Body of pancreas (tissue), 4 donors: Measurements from ENCODE around the gene TSHZ2. TPM values are rescaled to one million over a fixed set of nuclear protein-coding genes. Genes with fewer than 3 reads are reported as not detected.

ENCODE experiments used
- ATAC-seq: fragments of 150-250 bp; one replicate; pipeline ENCODE4 v1.9.1; 2016
- DNase-seq, 4 donors: peaks; one replicate each; pipeline ENCODE4 v3.0.0-alpha.2; 2019
- H3K27ac ChIP-seq, 4 donors: fragments of 200-600 bp; sonication (generic); 1 replicate in 3 of 4; 2 replicates in 1 of 4; pipeline versions ENCODE4 v1.5.1 to v1.6.1; 2016 to 2019; ENCODE audit warnings: mild to moderate bottlenecking in 1 of 4, mixed read lengths in 1 of 4, moderate library complexity in 1 of 4
- H3K27me3 ChIP-seq, 2 donors: fragments of 200-600 bp; sonication (generic); one replicate each; pipeline ENCODE4 v1.6.0; 2016; ENCODE audit warnings: mild to moderate bottlenecking in 1 of 2
- H3K36me3 ChIP-seq, 2 donors: fragments of 200-600 bp; sonication (generic); replicated peaks in 1 of 2; 2 replicates each; pipeline ENCODE4 v1.5.1; 2016; ENCODE audit warnings: low read depth in 2 of 2; ENCODE audit not compliant: insufficient read depth in 1 of 2
- H3K4me1 ChIP-seq: fragments of 200-600 bp; sonication (generic); one replicate; pipeline ENCODE4 v1.6.0; 2016
- H3K4me3 ChIP-seq, 2 donors: fragments of 200-600 bp; sonication (generic); 1 replicate in 1 of 2; 2 replicates in 1 of 2; pipeline ENCODE4 v1.5.1; 2016 to 2019
- H3K9me3 ChIP-seq, 3 donors: fragments of 200-600 bp; sonication (generic); 1 replicate in 2 of 3; 2 replicates in 1 of 3; pipeline ENCODE4 v1.5.1; 2016
- CTCF ChIP-seq, 7 experiments: fragments of 450-650 bp in 4 of 7; fragments of 200-600 bp in 3 of 7; sonication (generic) in 3 of 7; IDR thresholded peaks; one replicate each; pipeline ENCODE4 v1.5.1; 2016 to 2019; ENCODE audit warnings: antibody characterized with exemption in 7 of 7
- POLR2A ChIP-seq, 3 donors: fragments of 450-650 bp; IDR thresholded peaks; one replicate each; pipeline ENCODE4 v1.6.1; 2016; ENCODE audit warnings: antibody characterized with exemption in 3 of 3, mild to moderate bottlenecking in 2 of 3
- WGBS, 2 donors: methylation state at CpG; one replicate each; pipeline ENCODE4 v1.1.5; 2017; 5-methylcytosine and 5-hydroxymethylcytosine counted together
- intact Hi-C: fragments of 100-400 bp; cut with DNase I; formaldehyde crosslinking; loops from one replicate; pipeline ENCODE4 v1.15.1; 2023
- total RNA-seq, 2 donors: library from RNA; depleted of rRNA; stranded (reverse); fragments of >200 nt; gene quantifications; one replicate each; pipeline ENCODE4 v1.1.0, GENCODE V29; 2016

TSHZ2 gene
- total RNA-seq, 2 donors from 2014 or later, result 6.0 to 9.6 TPM

- WGBS, 2 donors, result 72 to 77% methylated on average over 16 of the region's 16 CpGs
- intact Hi-C loops, result no loop called here
- no peak for TF ChIP-seq POLR2A (IDR thresholded peaks at IDR 0.05)
- no peak for TF ChIP-seq CTCF (IDR thresholded peaks at IDR 0.05)
- H3K4me3 ChIP-seq, result no peak overlapping the region
- ATAC-seq (no peak), DNase-seq (no peak)
- no peaks in the 10 kb centered on the region for H3K27me3 ChIP-seq
- no peak overlapping the region for H3K27ac ChIP-seq
- no peaks in the 10 kb centered on the region for H3K9me3 ChIP-seq
- peaks cover under 1% of the 10 kb centered on the region for H3K4me1 ChIP-seq
- H3K36me3 ChIP-seq, result no peaks in the 10 kb centered on the region
Observed at GRCh38 chr20:53307964-53308597, 335.9 kb downstream of the TSHZ2 start.

GRCh38 chr20:53309515-53309914, 337.4 kb downstream of the TSHZ2 start:
- Histone ChIP-seq H3K36me3 (no peaks in the 10 kb centered on the region), H3K27ac (no peak overlapping the region), H3K4me3 (no peak overlapping the region), H3K27me3 (no peaks in the 10 kb centered on the region), H3K4me1 (no peaks in the 10 kb centered on the region), H3K9me3 (no peaks in the 10 kb centered on the region)
- 61 to 62% methylated on average over 2 of the region's 2 CpGs for WGBS, 2 donors
- intact Hi-C loops, result no loop called here
- TF ChIP-seq POLR2A (IDR thresholded peaks at IDR 0.05), result no peak
- no peak for TF ChIP-seq CTCF (IDR thresholded peaks at IDR 0.05)
- ATAC-seq, result no peak
- no peak for DNase-seq

GRCh38 chr20:53312957-53313356, 340.8 kb downstream of the TSHZ2 start:
- DNase-seq, result no peak
- intact Hi-C loops, result no loop called here
- Histone ChIP-seq H3K36me3 (no peaks in the 10 kb centered on the region), H3K4me3 (no peak overlapping the region), H3K27ac (no peak overlapping the region), H3K27me3 (no peaks in the 10 kb centered on the region), H3K9me3 (no peaks in the 10 kb centered on the region), H3K4me1 (no peaks in the 10 kb centered on the region)
- no peak for ATAC-seq
- TF ChIP-seq CTCF (IDR thresholded peaks at IDR 0.05) (no peak), POLR2A (IDR thresholded peaks at IDR 0.05) (no peak)
- WGBS, 2 donors, result 32 to 38% methylated on average over 2 of the region's 2 CpGs

GRCh38 chr20:53316206-53316937, 344.2 kb downstream of the TSHZ2 start:
- WGBS, 2 donors, result 79 to 80% methylated on average over 5 of the region's 5 CpGs
- Histone ChIP-seq H3K36me3 (no peaks in the 10 kb centered on the region), H3K27me3 (no peaks in the 10 kb centered on the region), H3K4me1 (no peaks in the 10 kb centered on the region), H3K27ac (no peak overlapping the region), H3K9me3 (no peaks in the 10 kb centered on the region), H3K4me3 (no peak overlapping the region)
- no peak for TF ChIP-seq POLR2A (IDR thresholded peaks at IDR 0.05)
- TF ChIP-seq CTCF (IDR thresholded peaks at IDR 0.05), result no peak
- intact Hi-C loops, result no loop called here
- DNase-seq (no peak), ATAC-seq (no peak)

- 78 to 87% methylated on average over 1 of the region's 1 CpG for WGBS, 2 donors
- H3K36me3 ChIP-seq, result no peaks in the 10 kb centered on the region
- TF ChIP-seq POLR2A (IDR thresholded peaks at IDR 0.05) (no peak), CTCF (IDR thresholded peaks at IDR 0.05) (no peak)
- ATAC-seq (no peak), DNase-seq (no peak)
- H3K27me3 ChIP-seq, result no peaks in the 10 kb centered on the region
- H3K9me3 ChIP-seq, result no peaks in the 10 kb centered on the region
- no peak overlapping the region for H3K4me3 ChIP-seq
- H3K27ac ChIP-seq, result no peak overlapping the region
- intact Hi-C loops, result no loop called here
- H3K4me1 ChIP-seq, result no peaks in the 10 kb centered on the region
Observed at GRCh38 chr20:53319200-53319599, 347.0 kb downstream of the TSHZ2 start.
